ENCODE results near the gene FOXL1.

The FOXL1 gene

DNA sequence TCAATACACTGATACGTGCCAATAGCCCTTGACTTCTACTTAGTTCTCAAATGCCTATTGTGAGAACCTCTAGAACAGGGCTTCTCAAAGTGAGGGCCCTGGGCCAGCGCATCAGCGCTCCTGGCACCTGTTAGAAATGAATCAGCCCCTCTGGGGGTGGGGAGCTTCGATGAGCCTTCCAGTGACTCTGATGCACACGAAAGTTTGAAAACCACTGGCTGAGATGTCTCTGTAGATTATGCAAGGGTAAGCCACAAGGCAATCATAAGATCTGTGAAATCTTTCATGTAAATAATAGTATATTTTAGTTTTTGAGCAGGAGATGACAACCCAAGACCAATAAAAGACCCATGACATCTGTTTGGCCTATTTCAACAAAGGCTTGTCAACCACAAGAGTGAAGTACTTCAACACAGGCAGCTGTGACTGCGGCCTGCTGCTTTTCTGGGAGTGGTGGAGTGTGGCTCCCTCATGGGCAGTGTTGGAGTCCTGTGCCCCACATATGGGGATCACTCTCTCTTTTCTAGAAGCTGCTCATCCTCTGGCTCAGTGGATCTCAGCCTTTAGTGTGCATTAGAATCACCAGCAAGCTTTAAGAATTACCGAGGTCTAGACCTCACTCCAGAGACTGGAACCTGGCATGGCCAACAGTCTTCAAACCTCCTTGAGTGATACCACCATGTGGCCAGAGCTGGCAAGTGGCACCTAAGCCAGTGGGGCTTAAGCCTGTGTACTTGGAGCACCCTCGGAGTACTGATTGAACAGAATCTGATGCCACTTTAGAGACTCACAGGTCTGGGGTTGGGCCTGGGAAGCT lies 29.1 kb upstream of the FOXL1 start:
- peak in 1 of 2 donors; percentile 37 for DNase-seq (ENCODE audit: low read depth in 2 of 2)

DNA sequence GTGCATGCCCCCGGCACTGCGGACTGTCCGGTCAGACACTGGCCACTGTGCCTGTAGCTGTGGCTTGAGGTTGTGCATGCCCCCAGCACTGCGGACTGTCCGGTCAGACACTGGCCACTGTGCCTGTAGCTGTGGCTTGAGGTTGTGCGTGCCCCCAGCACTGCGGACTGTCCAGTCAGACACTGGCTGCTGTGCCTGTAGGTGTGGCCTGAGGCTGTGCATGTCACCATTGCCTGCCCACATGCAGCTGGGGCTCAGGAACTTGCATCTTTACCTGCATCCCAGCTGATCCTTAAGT lies 28.5 kb upstream of the FOXL1 start:
- DNase-seq (ENCODE audit: low read depth in 2 of 2), result no peak

DNA sequence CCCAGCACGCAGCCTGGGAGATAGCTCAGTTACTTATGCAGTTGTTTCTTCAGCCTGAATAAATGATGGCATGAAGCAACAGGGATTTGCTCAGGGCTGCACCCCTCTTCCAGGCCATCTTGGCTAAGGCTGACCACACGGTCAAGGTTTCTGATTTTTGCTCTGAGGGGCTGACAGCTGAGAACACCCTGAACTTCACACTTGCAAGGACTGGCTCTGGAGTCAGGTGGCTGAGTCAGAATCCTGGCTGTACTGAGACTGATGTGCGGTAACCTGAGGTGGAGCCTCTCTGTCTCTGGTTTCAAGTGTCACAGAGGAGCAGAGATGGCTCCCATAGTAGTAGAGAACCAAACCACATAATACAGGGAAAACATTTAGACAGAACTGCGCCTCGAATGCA lies 28.1 kb upstream of the FOXL1 start:
- DNase-seq (ENCODE audit: low read depth in 2 of 2), result no peak

DNA sequence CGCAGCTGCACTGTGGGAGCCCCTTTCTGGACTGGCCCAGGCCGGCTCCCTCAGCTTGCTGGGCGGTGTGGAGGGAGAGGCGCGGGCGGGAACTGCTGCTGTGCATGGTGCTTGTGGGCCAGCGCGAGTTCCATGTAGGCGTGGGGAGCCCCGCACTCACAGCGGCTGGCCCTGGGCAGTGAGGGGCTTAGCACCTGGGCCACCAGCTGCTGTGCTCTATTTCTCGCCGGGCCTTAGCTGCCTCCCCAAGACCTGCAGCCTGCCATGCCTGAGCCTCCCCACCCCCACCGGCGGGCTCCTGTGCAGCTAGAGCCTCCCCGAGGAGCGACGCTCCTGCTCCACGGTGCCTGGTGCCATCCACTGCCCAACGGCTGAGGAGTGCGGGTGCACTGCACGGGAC lies 25.0 kb upstream of the FOXL1 start:
- DNase-seq (ENCODE audit: low read depth in 2 of 2), result no peak

DNA sequence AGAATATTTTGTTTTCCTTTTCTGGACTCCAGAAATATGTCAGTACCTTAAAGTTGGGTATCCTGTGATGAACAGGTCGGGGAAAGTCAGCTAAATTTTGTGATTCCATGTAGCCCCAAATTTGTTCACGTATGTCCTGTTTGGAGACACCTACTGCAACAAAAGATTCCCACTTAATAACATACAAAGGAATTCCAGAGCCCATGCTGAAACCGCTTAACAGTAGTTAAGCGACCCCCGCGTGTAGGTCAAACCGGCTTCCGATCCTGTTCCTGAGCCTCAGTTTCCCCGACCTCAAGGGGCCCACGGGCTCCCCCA lies 23.8 kb upstream of the FOXL1 start:
- DNase-seq (ENCODE audit: low read depth in 2 of 2), result no peak

DNA sequence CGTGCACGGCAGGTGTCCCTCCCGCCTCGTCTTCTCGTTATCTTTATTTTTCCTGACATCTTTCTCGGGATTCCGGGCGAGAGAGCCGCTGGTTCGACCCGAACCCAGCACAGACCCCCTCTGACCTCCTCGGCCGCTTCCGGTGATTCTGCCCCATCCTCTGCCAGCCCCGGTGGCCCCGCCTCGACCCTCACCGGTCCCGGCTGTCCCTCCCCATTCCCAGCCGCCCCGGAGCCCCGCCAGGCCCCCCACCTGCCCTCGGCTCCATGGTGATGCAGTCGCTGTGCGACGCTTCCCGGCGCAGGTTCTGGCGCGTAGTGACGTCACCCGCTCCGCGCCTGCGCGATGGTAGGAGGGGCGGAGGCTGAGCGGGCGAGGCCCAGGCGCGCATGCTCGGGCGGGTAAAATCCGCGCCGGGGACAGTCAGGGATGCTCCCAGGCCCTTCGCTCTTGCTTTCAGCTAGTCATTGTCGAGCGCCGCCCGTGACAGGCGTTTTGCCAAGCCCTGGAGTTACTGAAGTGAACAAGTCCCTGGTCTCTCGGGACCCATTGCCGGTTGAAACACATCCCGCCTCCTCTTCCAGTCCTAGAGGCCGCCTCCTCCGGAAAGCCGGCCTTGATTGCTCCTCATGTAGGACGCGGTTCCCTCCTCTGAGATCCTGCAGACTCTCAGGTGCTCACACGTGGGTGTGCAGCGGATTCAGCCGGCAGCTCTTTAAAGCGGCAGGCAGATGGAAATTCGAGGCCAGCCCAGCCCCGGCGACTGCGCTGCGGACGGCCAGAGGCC lies 23.2 kb upstream of the FOXL1 start, which contains the start of gene MTHFSD:
Gene MTHFSD, minus strand, starts transcription at position 319 of the 787 bp plus-strand sequence. Its CDS starts 51 bp downstream, at position 268.
- DNase-seq (ENCODE audit: low read depth in 2 of 2), result peak; percentile 93 to 94

DNA sequence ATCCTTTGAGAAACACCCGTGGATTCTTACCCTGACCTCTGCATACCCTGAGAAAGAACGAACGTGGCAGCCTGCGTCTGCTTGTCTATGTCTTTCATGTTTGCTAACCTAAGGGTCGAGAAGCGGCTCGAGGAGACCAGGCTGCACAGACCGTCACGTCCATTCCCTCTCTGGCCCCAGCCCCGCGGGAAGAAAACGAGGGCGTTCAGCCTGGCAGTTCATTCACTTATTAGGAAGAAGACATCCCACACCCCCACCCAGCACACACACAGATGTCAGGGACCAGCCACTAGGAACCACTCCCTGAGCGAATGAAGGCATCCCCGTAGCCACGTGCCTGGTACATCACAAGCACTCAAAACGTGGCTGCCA lies 22.7 kb upstream of the FOXL1 start:
- DNase-seq (ENCODE audit: low read depth in 2 of 2), result no peak

DNA sequence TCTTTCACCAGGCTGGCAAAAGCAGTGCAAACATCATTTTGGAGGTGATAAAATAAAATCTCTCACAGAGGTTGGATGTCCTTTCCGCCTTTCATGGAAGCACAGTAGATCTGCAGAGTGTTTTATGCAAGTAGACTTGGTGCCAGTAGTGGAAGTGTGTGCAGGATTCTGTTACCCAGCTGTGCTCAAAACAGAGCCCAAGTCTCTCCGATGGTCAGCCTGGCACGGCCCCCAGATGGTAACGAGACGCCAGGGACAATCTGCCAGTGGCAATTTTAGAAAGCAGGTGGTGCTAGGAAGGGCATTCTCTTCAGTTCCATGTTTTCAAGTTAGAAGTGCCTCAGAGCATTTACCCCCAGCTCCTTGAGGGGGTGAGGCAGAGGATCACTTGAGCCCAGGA lies 21.8 kb upstream of the FOXL1 start:
- no peak for DNase-seq (ENCODE audit: low read depth in 2 of 2)

DNA sequence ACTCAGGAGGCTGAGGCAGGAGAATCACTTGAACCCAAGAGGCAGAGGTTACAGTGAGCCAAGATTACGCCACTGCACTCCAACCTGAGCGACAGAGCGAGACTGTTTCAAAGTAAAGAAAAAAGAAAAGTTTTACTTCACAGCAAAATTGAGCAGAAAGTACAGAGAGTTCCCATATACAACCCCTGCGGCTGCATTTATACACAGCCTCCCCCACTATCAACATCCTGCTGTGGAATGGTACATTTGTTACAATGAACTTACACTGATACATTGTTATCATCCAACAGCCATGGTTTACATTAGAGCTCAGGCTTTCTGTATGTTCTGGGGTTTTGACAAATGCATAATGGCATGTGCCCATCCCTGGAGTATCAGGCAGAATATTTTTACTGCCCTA lies 20.8 kb upstream of the FOXL1 start:
- DNase-seq (ENCODE audit: low read depth in 2 of 2), result no peak

DNA sequence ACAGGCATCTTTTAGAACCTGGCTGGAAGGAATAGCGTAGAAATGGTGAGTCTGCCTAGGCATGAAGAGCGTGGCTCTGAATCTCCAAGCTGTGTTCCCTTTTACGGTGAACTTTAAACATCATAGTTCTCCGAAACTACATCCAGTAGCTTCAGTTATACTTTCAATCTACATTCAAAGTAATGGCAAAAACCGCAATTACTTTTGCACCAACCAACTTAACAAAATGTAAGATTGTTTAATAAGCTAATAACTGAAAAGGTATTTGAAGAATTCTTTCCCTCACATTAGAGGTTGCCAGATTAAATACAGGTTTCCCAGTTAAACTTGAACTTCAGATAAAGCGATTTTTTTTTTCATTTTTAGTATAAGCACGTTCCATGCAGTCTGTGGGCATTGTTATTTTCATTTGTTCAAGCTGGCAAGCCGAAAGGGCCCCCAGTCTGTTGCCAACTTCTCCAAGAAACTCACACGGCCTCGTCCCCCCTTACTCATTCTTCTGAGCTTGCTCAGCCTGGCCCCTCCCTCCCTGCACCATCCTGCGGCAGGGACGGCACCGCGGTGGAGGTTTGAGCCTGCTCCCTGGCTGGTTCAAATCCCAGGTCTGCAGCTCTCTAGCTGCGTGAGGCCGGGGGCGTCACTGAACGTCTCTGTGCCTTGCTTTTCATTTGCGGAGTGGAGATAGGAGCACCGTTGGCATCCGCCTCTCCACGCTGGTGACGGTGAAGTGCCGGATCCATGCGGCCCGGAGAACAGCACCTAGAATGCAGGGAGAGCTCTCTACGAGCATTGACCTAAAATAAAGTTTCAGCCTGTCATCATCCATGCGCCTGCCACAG lies 19.8 kb upstream of the FOXL1 start:
- no peak for DNase-seq (ENCODE audit: low read depth in 2 of 2)

DNA sequence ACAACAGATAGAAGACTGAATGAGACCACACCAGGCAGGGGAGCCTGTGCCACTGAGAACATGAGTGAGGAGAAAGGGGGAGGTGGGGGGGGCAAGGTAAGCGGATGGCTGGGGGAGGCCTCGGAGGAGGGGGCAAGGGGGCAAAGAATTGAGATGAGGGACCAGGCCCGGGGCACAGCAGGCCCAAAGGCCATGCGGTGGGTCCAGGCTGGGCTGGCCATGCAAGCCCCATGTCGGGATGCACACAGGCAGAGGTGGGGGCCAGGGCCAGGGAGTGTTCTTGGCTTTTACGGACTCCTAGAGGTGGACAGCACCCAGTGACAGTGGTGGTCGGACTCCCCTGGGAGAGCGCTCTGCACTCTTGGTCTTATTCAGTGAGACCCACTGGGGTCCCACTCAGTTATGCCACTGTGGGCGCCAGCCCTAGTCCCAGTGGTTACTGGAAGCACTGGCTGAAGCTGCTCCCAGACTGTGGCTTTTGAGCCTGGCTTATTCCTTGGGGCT lies 18.5 kb upstream of the FOXL1 start:
- no peak for DNase-seq (ENCODE audit: low read depth in 2 of 2)

DNA sequence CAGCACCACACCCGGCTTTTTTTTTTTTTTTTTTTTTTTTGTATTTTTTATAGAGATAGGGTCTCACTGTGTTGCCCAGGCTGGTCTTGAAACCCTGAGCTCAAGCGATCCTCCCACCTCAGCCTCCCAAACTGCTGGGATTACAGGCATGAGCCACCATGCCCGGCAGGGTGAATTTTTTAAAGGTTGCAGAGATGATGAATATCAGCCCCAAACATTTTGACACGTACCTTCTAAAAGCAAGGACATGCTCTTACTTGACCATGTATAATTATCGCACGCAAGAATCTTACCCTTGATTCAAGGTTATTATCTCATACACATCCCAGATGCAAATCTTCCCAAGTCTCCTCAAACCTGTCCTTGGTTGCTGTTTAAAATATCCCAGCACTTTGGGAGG lies 16.0 kb upstream of the FOXL1 start:
- no peak for DNase-seq (ENCODE audit: low read depth in 2 of 2)

DNA sequence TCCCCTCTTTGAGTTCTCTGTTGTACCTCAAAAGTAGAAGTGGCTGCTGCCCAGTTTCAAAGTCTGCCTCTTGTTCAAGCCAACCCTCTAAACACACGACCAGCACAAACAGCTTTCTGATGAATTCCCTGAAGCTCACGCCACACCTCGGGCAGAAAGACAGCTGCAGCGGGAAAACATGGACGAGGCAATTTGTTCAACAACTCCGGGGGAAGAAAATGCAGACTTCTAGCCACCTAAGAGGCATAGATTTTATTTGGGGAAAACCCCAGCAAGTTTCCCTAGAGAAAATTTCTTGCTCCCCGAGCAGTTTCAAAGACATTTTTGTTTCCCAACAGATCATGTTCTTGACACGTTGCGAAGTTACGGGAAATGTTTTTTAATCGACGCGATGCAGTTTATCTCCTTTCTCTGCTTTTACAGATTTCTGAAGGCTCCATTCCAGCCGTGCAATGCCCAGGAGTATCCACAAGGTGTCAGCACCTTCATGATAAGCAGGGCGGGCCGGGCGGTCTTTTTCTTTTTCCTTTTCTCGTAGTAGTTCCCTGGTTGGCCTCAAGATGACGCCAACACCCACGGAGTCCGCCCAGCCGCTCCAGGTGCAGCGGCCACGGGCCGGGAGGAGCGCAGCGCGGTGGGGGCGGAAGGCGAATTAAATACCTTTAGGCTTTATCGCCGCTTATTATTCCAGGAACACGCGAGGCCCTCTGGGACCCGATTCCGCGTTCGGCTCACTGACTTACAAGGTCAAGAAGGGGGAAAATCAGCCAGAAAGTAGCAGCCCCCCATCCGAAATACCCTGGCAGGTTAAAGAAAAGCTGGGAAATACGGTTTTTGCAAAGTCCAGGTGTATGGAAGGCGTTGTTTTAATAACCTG lies 14.6 kb upstream of the FOXL1 start:
- peak; percentile 66 to 82 for DNase-seq (ENCODE audit: low read depth in 2 of 2)

DNA sequence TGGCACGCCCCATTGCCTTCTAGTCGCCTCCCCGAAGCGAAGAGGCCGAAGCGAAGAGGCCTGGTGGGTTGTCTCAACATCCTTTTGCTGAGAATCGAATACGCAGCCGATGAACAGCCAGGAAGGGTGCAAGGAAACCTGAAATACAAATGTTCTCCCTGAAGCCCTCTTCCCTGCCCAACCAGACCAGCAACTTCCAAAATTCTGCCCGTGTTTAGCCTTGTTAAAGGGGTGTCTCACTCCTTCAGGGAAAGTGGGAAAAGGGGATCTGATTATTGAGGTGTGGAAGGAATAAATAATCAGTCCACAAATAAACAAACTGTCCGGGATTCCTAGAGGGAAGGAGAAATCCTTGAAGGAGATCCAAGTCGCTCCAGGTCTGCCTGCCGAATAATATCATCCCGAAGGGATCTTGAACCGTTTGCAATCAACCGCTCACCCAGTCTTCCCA lies 13.1 kb upstream of the FOXL1 start:
- no peak for DNase-seq (ENCODE audit: low read depth in 2 of 2)

DNA sequence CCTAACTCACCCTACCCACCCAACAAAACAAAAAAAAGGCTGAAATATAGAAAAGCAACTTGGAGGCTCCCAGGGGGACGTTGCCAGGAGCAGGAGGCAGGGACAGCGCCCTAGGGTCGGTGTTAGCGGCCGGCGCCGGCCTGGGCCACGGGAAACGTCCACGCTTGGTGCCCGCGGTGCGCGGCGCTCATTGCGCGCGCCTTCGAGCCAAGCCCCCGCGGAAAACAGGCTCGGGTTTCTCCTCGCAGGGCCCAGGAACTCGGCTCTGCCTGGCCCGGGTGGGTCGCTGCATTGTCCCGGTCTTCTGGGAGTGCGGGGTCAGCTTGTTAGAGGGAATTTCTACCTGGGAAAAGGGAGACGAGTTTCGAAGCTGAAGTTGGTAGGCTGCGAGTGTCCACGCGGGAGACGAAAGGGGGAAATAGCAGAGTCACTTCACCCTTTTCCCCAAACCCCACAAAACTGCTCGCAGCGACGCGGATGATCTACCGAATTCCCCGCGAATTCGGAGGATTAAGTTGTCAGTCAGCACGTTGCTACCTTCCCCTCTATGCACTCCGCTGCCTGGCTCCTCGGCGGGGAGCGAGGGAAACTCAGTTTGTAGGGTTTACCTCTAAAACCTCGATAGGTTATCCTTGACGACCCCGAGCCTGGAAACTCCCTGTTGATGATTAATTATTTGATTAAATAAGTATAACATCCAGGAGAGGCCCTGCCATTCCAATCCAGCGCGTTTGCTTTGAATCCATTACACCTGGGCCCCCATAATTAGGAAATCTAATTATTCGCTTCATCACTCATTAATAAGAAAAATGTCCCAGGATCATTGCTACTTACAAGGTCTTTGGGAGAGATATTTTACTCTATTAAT lies 12.5 kb upstream of the FOXL1 start:
- no peak for DNase-seq (ENCODE audit: low read depth in 2 of 2)

DNA sequence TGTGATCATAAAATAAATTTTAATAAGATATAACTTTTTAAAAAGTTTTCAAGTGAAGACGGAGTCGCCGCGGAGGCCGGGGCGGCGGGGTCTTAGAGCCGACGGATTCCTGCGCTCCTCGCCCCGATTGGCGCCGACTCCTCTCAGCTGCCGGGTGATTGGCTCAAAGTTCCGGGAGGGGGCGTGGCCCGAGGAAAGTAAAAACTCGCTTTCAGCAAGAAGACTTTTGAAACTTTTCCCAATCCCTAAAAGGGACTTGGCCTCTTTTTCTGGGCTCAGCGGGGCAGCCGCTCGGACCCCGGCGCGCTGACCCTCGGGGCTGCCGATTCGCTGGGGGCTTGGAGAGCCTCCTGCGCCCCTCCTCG lies 11.8 kb upstream of the FOXL1 start, which contains the start of gene FOXC2:
Gene FOXC2, plus strand, starts transcription at position 229 of the 365 bp plus-strand sequence. CDS start 507 bp downstream, outside the sequence.
- peak; percentile 41 to 42 for DNase-seq (ENCODE audit: low read depth in 2 of 2)

DNA sequence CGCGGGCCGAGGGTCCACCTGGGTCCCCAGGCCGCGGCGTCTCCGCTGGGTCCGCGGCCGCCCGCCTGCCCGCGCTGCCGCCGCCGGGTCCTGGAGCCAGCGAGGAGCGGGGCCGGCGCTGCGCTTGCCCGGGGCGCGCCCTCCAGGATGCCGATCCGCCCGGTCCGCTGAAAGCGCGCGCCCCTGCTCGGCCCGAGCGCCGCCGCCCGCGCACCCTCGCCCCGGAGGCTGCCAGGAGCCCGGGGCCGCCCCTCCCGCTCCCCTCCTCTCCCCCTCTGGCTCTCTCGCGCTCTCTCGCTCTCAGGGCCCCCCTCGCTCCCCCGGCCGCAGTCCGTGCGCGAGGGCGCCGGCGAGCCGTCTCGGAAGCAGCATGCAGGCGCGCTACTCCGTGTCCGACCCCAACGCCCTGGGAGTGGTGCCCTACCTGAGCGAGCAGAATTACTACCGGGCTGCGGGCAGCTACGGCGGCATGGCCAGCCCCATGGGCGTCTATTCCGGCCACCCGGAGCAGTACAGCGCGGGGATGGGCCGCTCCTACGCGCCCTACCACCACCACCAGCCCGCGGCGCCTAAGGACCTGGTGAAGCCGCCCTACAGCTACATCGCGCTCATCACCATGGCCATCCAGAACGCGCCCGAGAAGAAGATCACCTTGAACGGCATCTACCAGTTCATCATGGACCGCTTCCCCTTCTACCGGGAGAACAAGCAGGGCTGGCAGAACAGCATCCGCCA lies 11.2 kb upstream of the FOXL1 start:
- no peak for DNase-seq (ENCODE audit: low read depth in 2 of 2)

DNA sequence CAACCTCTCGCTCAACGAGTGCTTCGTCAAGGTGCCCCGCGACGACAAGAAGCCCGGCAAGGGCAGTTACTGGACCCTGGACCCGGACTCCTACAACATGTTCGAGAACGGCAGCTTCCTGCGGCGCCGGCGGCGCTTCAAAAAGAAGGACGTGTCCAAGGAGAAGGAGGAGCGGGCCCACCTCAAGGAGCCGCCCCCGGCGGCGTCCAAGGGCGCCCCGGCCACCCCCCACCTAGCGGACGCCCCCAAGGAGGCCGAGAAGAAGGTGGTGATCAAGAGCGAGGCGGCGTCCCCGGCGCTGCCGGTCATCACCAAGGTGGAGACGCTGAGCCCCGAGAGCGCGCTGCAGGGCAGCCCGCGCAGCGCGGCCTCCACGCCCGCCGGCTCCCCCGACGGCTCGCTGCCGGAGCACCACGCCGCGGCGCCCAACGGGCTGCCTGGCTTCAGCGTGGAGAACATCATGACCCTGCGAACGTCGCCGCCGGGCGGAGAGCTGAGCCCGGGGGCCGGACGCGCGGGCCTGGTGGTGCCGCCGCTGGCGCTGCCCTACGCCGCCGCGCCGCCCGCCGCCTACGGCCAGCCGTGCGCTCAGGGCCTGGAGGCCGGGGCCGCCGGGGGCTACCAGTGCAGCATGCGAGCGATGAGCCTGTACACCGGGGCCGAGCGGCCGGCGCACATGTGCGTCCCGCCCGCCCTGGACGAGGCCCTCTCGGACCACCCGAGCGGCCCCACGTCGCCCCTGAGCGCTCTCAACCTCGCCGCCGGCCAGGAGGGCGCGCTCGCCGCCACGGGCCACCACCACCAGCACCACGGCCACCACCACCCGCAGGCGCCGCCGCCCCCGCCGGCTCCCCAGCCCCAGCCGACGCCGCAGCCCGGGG lies 10.4 kb upstream of the FOXL1 start:
- DNase-seq (ENCODE audit: low read depth in 2 of 2), result no peak
